GM12801 (cell line): ENCODE results near the gene ZWILCH.

Experiments used
- CTCF ChIP-seq: IDR thresholded peaks from one replicate; pipeline ENCODE4 v1.5.1; 2011; ENCODE audit warnings: control low read depth; ENCODE audit not compliant: insufficient read length; ENCODE audit errors: extremely low read depth

ZWILCH gene

DNA sequence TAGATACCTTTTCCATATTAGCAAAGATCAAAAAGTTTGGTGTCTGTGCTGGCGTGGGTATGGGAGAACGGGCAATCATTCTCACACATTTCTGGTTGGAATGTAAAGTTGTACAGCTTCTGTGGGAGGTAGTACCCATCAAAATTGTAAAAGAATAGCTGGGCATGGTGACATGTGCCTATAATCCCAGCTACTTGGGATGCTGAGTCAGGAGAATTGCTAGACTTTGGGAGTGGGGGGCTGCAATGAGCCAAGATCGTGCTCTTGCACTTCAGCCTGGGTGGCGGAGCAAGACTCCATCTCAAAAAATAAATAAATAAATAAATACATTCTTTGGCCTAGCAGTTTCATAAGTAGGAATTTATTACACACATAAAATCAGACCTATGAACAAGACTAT lies 37.8 kb downstream of the ZWILCH start:
- no peak for TF ChIP-seq CTCF

DNA sequence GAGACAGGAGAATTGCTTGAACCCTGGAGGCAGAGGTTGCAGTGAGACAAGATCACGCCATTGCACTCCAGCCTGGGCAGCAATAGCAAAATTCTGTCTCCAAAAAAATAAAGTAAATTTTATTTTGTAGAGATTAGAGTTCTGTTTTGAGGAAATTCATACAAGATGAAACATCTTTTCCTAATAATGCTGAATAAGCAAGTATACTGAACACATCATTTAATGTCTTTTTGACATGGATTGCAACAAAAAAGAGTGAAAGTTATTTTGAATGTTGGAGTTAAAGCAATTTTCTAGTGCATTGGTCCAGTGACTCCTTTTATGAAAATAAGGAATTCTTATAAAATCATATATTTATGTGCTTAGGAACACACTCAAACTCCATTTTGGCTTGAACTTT lies 40.1 kb downstream of the ZWILCH start:
- no peak for TF ChIP-seq CTCF

DNA sequence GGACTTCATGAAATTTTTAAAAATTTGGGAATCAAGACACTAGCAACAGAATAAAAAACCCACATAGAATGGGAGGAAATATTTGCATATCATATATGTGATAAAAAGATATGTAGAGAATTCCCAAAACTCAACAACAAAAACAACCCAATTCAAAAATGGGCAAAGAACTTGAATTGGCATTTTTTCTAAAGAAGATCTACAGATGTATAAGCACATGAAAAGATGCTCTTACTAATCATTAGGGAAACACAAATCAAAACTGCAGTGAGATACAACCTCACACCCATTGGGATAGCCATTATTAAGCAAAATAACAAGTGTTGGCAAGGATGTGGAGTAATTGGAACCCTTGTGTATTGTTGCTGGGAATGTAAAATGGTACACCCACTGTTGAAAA lies 50.6 kb downstream of the ZWILCH start:
- TF ChIP-seq CTCF: no peak

DNA sequence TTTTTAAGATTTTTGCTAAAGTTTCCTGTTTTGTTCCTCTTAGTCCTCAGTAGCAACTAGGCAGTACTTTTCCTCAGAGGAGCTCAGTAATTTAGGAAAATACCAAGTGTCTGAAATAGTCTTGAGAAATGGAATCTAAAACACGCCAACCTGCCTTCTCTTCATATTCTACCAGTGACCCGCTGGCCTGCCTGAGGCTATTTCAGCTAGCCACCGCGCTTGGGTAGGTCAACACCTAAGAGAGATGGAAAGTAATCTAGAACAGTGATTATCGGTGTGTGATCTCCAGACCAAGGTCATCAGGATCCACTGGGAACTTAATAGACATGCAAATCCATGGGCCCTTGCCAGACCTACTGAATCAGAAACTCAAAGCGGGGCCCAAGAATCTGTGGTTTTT lies 53.1 kb downstream of the ZWILCH start:
- TF ChIP-seq CTCF: no peak

DNA sequence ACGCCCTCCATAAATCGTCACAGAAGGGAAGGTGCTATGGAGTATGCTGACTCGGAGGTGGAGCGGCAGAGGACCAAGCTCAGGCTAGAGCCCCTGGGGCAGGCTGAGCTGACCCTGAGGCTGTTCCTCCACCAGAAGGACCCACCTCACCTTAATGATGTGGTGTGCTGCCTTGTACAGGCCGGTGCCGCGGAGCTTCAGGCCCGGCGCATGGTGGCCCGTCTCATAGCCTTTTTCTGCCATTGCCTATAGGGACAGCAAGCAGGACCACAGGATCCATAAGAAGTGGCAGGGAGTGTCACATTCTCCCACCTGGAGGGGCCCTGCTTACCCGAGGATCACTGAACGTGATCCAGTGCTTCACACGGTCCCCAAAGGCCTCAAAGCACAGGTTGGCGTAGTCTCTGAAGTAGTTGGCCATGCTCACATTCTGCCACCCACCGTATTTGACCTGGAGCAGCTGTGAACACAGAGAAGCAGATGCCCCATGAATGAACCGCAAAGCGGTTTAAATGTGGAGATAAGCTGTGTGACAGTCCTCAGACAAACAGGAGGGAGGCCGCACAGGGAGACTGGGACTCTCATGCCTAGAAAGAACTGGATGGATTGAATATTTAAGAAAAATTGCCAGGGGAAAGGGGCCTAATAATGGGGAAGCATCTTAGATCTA lies 55.9 kb downstream of the ZWILCH start:
- TF ChIP-seq CTCF: no peak

GRCh38 chr15:66563126-66563525 lies 58.0 kb downstream of the ZWILCH start:
- TF ChIP-seq CTCF: no peak

- no peak for TF ChIP-seq CTCF
Measured at GRCh38 chr15:66563566-66564110, 58.5 kb downstream of the ZWILCH start.
